ENCODE results near the gene STK32C. TPM values are rescaled to one million over a fixed set of nuclear protein-coding genes. Genes with fewer than 3 reads are reported as not detected.
A peak's percentile ranks its signal among the peaks of the same experiment; 100 is the strongest.

STK32C gene
- total RNA-seq, 1 experiment from 2014 or later: 13.9 TPM

DNA sequence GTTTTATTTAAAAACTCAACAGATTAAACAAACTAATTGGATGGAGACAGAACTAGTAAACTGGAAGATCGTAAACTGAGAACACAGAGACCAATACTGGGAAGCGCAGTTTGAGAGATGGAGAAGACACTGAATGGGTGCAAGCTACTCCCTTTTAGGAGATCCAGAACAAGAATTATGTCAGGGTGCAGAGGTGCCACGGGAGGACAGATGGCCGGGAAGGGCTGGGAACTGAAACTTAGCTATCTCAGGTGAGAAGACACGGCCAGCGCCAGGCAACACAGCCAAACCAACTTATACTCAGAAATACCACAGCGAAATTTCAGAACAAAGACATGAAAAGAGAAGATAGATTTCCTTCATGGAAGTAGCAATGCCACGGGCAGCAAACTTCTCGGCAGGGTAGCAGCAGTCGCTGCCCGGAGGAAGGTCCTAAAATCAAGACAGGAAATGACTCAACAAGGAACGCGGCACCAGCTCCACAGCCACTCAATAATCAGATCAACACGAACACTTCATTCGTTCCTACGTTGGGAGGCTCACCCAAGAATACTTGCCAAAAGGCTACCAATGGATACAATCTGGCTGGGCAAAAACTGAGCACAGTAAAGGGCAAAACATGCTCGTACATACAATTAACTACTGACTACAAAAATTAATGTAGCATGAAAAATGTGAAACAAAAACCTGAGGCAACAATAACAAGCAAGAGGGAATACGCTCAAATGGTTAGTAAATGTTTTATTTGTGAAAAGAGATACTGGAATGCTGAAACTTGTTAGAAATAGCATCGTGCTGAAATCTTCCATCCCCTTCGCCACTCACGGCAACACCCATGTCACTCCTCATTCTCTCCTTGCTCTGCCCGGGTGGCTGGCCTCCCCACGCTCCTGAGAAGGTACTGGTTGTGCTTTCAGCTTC lies 22.1 kb upstream of the STK32C start:
- BruUV-seq (replicated peaks): TSS peak; percentile 40
- Histone ChIP-seq H3K27me3 (ENCODE audit: insufficient read depth, low read depth) (no peaks in the 10 kb centered on the region), H3F3A (ENCODE audit: insufficient read depth, low read depth) (peaks cover 9% of the 10 kb centered on the region; the same call in 1 of the 2 replicates), H3K4me1 (replicated peaks; ENCODE audit: insufficient read depth) (peaks cover 8% of the 10 kb centered on the region; the same call in 1 of the 2 replicates), H2AFZ (peak overlapping the region; percentile 73), H3K36me3 (ENCODE audit: low read depth) (peaks cover 7% of the 10 kb centered on the region; the same call in 1 of the 2 replicates), H4K20me1 (ENCODE audit: insufficient read depth) (no peaks in the 10 kb centered on the region; the same call in 1 of the 2 replicates), H3K9me3 (ENCODE audit: insufficient read depth, low read depth) (no peaks in the 10 kb centered on the region), H3K4me3 (peak overlapping the region; percentile 88), H3K9me2 (ENCODE audit: insufficient read depth) (no peaks in the 10 kb centered on the region), H3K4me2 (peak overlapping the region; percentile 97), H3K79me2 (ENCODE audit: low read depth) (peaks cover 51% of the 10 kb centered on the region), H3K27ac (peak overlapping the region; percentile 64)
- ChIA-PET POLR2A (ENCODE audit: unreplicated experiment) (no interaction called here), CTCF (no interaction called here)
- DNase-seq: peak; percentile 31 to 61
- intact Hi-C loops (cut with micrococcal nuclease; ENCODE audit: unreplicated experiment): loop anchor here (5.0 kb wide), 1 partner anchor 77 kb away; no protein-coding TSS in a partner anchor
- TF ChIP-seq, protein P1, sequence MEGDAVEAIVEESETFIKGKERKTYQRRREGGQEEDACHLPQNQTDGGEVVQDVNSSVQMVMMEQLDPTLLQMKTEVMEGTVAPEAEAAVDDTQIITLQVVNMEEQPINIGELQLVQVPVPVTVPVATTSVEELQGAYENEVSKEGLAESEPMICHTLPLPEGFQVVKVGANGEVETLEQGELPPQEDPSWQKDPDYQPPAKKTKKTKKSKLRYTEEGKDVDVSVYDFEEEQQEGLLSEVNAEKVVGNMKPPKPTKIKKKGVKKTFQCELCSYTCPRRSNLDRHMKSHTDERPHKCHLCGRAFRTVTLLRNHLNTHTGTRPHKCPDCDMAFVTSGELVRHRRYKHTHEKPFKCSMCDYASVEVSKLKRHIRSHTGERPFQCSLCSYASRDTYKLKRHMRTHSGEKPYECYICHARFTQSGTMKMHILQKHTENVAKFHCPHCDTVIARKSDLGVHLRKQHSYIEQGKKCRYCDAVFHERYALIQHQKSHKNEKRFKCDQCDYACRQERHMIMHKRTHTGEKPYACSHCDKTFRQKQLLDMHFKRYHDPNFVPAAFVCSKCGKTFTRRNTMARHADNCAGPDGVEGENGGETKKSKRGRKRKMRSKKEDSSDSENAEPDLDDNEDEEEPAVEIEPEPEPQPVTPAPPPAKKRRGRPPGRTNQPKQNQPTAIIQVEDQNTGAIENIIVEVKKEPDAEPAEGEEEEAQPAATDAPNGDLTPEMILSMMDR (conservative IDR thresholded peaks at IDR 0.05): no peak
- no peak for TF ChIP-seq EZH2 (IDR thresholded peaks at IDR 0.05; ENCODE audit: low read depth)

DNA sequence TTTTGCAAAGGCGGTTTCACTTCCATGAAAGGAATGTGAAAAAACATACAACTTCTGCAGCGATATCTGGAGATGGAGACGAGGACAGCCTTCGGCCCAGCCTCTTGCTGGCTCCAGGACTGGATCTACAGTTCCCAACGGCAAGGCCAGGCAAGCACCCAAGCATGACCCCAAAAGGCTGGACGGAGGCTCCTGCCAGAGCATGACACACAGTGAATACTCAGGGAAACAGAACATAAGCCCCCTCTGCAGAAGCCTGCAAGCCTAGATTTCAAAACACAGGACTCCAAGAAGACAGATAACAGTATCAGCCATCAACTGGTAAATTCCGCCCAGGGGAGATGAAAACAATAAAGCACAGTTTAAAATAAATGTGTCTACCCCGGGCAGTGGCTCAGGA lies 21.0 kb upstream of the STK32C start:
- Histone ChIP-seq H3K4me3 (peak overlapping the region; percentile 88; the same call in 1 of the 2 replicates), H3K27ac (no peak overlapping the region), H4K20me1 (ENCODE audit: insufficient read depth) (no peaks in the 10 kb centered on the region; the same call in 1 of the 2 replicates), H3K4me1 (replicated peaks; ENCODE audit: insufficient read depth) (peaks cover 8% of the 10 kb centered on the region; the same call in 1 of the 2 replicates), H3K4me2 (peak overlapping the region; percentile 97), H3K79me2 (ENCODE audit: low read depth) (peaks cover 51% of the 10 kb centered on the region), H2AFZ (no peak overlapping the region), H3K27me3 (ENCODE audit: insufficient read depth, low read depth) (no peaks in the 10 kb centered on the region), H3K9me2 (ENCODE audit: insufficient read depth) (no peaks in the 10 kb centered on the region), H3K36me3 (ENCODE audit: low read depth) (peaks cover 7% of the 10 kb centered on the region; the same call in 1 of the 2 replicates), H3K9me3 (ENCODE audit: insufficient read depth, low read depth) (no peaks in the 10 kb centered on the region), H3F3A (ENCODE audit: insufficient read depth, low read depth) (peaks cover 9% of the 10 kb centered on the region; the same call in 1 of the 2 replicates)
- TF ChIP-seq, protein P1 (conservative IDR thresholded peaks at IDR 0.05): no peak
- no peak for TF ChIP-seq EZH2 (IDR thresholded peaks at IDR 0.05; ENCODE audit: low read depth)
- intact Hi-C loops (cut with micrococcal nuclease; ENCODE audit: unreplicated experiment): no loop called here
- BruUV-seq (replicated peaks): no TSS peak
- ChIA-PET CTCF (no interaction called here), POLR2A (ENCODE audit: unreplicated experiment) (no interaction called here)
- DNase-seq: no peak

DNA sequence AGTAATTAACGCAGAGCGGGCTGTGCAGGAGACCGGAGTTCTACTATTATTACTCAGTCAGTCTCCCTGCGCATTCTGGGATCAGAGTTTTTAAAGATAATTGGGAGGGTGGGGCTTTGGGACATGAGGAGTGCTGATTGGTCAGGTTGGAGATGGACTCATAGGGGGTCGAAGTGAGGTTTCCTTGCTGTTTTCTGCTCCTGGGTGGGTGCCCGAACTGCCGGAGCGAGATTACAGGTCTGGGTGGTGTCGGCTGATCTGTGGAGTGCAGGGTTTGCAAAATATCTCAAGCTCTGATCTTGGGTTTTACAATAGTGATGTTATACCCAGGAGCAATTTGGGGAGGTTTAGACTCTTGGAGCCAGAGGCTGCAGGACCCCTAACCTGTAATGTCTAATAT lies 20.4 kb upstream of the STK32C start:
- ChIA-PET CTCF (no interaction called here), POLR2A (ENCODE audit: unreplicated experiment) (no interaction called here)
- H3K4me3 ChIP-seq: no peak overlapping the region

More for the DNA sequence above, 20.4 kb upstream of the STK32C start:
- peaks cover 7% of the 10 kb centered on the region; the same call in 1 of the 2 replicates for H3K36me3 ChIP-seq (ENCODE audit: low read depth)
- intact Hi-C loops (cut with micrococcal nuclease; ENCODE audit: unreplicated experiment): no loop called here
- no TSS peak for BruUV-seq (replicated peaks)
- no peaks in the 10 kb centered on the region for H3K27me3 ChIP-seq (ENCODE audit: insufficient read depth, low read depth)
- H3K4me2 ChIP-seq: no peak overlapping the region
- no peaks in the 10 kb centered on the region for H3K9me2 ChIP-seq (ENCODE audit: insufficient read depth)
- H3F3A ChIP-seq (ENCODE audit: insufficient read depth, low read depth): peaks cover 9% of the 10 kb centered on the region; the same call in 1 of the 2 replicates
- DNase-seq: no peak
- H3K79me2 ChIP-seq (ENCODE audit: low read depth): peaks cover 51% of the 10 kb centered on the region
- H3K27ac ChIP-seq: no peak overlapping the region
- no peaks in the 10 kb centered on the region; the same call in 1 of the 2 replicates for H4K20me1 ChIP-seq (ENCODE audit: insufficient read depth)
- H3K9me3 ChIP-seq (ENCODE audit: insufficient read depth, low read depth): no peaks in the 10 kb centered on the region
- TF ChIP-seq EZH2 (IDR thresholded peaks at IDR 0.05; ENCODE audit: low read depth): no peak
- TF ChIP-seq, protein P1 (conservative IDR thresholded peaks at IDR 0.05): no peak
- no peak overlapping the region for H2AFZ ChIP-seq
- H3K4me1 ChIP-seq (replicated peaks; ENCODE audit: insufficient read depth): peaks cover 8% of the 10 kb centered on the region; the same call in 1 of the 2 replicates
